ENCODE measurements around the gene CATSPER1.

CATSPER1 gene

DNA sequence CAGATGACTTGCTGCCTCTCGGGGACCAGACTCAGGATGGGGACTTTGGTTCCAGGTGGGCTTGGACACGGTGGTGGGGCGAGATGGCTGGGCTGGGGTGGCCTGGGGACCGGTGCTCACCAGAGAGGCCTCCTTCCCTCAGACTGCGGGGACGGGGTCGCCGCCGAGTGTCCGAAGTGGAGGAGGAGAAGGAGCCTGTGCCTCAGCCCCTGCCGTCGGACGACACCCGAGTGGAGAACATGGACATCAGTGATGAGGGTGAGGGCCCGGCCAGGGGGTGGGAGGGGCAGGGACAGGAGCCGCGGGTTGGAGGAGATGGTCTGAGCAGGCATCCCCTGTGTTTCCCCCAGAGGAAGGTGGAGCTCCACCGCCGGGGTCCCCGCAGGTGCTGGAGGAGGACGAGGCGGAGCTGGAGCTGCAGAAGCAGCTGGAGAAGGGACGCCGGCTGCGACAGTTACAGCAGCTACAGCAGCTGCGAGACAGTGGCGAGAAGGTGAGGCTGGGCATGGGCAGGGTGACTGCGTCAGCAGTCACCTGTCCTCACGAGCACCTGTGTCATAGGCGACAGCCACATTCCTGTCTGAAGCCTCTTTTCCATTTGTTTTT lies 58.8 kb downstream of the CATSPER1 start:
- no peak for DNase-seq
